ENCODE results near the gene ADGB.
"Not testable (repeated sequence)": the region's sequence is repeated elsewhere in the genome, so short reads cannot be mapped to it uniquely, and the experiment has no call there.

The ADGB gene

GRCh38 chr6:146819596-146820320 is 221.0 kb downstream of the ADGB start:
- DNase-seq (ENCODE audit: low spot score), result no peak

DNA sequence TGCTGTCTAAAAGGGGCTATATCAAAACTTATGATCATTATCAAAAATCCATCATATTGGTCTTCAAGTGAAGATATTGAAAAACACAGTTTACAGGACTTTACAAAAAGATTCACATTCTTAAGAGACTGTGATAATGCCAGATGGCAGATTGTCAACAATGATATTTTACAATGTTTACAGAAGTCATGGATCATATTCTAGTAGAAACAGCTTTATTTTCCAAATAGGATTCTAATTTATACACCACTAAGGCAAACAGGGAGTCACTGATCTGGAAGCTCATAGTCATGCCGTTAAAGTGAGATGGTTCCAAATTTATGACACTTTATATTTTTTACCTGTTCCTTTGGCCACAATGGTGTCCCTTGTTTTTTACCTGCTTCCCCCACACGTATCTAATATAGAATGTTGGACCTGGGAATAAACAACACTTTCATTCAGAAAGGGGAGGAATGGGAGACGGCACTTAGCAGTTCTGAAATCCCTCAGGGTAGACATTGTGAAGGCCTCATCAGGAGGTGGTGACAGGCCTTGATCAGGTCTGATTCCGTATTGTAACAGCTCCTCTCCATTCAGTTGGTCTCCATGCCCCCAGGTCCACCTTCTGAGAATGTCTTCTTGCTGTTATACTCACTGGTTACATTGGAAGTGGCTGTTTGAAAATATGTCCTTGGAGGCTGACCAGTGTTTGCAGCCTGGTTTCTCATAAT is 228.6 kb downstream of the ADGB start:
- DNase-seq (ENCODE audit: low spot score), result no peak

DNA sequence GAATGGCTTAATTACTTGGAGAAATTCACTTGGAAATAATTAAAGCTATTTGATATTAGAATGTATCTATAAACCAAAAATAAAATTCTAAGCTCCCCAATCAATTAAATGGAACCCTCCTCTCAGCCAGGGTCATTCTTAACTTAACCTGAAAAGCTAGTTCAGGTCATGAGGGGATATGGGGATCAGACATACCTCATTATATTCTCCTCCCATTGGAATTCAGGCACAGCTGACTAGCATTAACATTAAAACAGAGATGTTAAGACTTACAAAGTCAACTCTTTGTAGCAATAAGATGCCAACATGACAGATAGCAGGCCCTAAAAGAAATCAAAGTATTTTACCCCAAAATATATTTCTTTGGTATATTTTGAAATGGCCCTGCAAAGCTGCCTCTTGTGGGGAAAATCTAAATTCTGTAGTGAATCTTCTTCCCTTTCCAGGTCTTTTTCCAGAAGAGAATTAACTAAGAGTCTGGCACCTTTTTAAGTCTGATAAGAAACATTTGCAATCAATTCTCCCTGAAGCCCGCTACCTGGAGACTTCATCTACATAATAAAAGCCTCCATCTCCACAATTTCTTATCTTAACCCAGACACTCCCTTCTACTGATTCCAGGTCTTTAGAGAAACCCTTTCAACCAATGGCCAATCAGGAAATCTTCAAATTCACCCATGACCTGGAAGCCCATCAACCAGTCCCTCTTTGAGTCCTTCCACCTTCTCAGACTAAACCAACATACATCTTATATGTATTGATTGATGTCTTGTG is 231.2 kb downstream of the ADGB start:
- DNase-seq (ENCODE audit: low spot score), result no peak

- DNase-seq (ENCODE audit: low spot score), result no peak
Observed at GRCh38 chr6:146833157-146833556, 234.4 kb downstream of the ADGB start.

DNA sequence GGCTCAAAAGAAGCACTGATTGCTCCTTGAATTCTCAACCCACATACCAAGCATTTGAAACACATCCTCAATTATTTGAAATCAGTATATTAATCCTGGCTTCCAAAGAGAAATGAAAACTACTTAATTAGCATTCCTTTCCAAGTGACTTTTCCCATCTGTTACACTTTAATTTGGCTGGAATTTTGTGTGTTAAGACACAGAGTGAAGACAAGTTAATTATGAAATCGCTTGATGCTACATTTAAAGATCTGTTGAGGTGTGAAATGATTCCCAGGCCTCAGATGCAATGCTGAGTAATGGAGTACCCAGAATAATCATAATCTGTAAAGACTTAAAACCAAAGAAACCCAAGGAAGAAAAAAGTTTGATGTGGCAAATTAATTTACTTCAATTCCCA is 241.4 kb downstream of the ADGB start:
- DNase-seq (ENCODE audit: low spot score), result no peak

GRCh38 chr6:146840641-146841040 is 241.9 kb downstream of the ADGB start:
- no peak for DNase-seq (ENCODE audit: low spot score)

DNA sequence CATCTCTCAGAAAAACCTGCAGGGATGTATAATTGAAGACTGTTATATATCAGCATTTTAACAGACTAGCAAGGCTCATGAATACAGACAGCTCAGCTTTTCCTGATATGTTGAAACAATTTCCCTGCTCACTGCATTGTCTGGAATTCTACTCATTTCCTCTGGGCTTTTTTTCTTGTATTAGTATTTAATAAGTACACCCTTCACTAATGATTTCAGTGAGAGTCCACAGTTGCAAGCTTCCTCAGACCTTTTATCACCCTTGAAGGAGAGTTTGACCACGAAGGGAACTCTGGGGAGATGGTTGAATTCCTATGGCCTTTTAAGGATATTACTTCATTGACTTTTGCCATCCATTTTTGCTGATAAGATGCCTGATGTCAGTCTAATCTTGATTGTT is 248.7 kb downstream of the ADGB start:
- no peak for DNase-seq (ENCODE audit: low spot score)

DNA sequence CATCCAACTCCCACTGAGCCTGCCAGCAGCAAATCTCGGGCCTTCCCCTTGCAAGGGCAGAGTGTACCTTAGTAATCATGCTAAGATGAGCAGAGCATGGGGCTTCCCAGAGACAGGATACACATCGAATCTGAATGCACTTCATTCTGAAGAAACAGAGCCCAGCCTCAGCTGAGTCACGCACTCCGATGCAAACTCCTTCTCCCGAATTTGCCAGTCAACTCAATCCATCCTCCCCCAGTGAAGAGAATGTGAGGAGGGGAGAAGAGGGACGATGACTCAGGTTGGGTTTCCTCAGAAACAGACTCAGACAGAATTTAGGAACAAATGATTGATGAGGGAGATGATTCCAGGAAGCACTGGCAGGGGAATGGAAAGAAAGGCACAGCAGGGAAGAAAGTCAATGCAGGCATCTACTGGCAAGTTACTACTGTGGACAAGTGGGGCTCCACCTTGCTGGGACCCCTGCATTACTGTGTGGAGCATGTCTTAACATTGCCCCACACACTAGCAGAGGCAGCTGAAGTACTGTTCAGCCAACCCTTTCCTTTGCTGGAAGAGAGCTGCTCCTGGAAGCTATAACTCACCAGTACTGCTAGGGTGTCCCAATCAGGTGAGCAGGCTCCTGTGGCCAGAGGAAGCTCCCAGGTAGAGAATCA is 251.6 kb downstream of the ADGB start:
- DNase-seq (ENCODE audit: low spot score), result no peak

DNA sequence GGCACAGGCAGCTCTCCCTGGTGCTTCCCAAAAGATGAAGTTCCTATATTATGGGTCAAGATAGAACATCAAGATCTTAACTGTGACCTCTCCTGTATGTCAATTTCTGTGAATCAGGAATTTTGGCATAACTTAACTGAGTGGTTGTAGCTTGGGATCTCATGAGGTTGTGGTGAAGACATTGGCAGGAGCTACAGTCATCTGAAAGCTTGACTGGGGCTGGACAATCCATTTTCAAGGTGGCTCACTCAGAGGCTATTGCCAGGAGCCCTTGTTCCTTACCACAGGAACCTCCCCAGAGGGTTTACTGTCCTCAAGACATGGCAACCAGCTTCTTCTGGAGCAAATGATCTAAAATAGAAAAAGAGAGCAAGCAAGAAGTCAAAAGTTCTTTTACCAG is 252.2 kb downstream of the ADGB start:
- no peak for DNase-seq (ENCODE audit: low spot score)

DNA sequence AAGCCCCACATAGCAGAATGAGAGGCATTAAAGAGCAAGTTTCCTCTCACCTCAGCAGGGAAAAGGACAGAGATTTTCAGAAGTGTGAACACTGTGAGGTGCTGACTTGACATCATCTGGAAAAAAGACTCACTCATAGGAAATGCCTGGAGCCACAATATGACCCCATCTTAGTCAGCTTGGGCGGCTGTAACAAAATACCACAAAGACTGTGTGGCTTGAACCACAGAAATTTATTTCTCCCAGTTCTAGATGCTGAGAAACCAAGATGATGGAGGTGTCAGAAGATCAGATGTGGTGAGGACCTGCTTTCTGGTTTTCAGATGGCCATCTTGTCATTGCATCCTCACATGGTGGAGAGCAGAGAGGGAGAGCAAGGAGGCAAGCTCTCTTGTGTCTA is 253.1 kb downstream of the ADGB start:
- DNase-seq (ENCODE audit: low spot score), result no peak

GRCh38 chr6:146854521-146855255 is 255.9 kb downstream of the ADGB start:
- not testable (repeated sequence) for DNase-seq (ENCODE audit: low spot score)

- DNase-seq (ENCODE audit: low spot score), result no peak
Observed at GRCh38 chr6:146855889-146856288, 257.1 kb downstream of the ADGB start.

GRCh38 chr6:146856296-146856695 is 257.5 kb downstream of the ADGB start:
- no peak for DNase-seq (ENCODE audit: low spot score)

DNA sequence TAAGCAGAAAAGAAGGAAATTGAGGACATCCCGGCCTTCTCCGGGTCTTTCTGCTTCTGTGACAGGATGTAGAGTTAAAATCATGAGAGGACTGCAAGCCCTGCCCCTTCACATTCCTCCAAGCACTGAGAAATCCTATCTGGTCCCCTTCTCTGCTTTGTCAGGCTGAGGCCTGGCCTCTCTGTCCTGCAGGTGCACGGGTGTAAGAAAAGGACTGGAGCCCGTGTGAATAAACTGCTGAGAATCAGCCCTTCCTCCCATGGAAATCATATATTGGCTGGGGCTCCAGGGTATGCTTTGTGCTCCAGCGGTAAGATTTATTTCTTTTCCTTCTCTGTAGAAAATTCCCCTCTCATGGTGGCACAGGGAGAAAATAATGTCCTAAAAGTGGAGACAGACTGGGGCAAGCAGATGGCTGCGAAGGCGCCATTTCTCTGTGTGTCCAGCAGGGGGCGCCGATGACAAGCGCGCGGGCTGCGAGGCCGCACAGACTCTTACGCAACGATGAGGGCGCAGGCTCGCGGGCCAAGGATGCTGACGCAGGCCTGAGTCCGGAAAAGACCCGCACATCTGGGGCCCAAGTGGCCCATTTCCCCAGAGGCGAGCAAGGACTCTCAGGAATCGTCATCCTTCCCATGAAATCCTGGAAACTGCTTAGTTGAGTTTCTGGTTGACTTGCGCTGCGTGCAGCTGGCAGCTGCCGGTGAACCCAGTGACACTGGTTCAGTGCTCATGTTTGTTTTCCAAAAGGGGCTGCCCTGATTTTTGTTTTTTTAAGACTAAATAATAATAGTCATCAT is 258.6 kb downstream of the ADGB start:
- DNase-seq (ENCODE audit: low spot score), result peak; percentile 71

GRCh38 chr6:146857980-146858347 is 259.2 kb downstream of the ADGB start:
- DNase-seq (ENCODE audit: low spot score), result no peak

GRCh38 chr6:146859206-146859605 is 260.4 kb downstream of the ADGB start:
- no peak for DNase-seq (ENCODE audit: low spot score)

GRCh38 chr6:146859795-146860495 is 261.2 kb downstream of the ADGB start:
- no peak for DNase-seq (ENCODE audit: low spot score)

DNA sequence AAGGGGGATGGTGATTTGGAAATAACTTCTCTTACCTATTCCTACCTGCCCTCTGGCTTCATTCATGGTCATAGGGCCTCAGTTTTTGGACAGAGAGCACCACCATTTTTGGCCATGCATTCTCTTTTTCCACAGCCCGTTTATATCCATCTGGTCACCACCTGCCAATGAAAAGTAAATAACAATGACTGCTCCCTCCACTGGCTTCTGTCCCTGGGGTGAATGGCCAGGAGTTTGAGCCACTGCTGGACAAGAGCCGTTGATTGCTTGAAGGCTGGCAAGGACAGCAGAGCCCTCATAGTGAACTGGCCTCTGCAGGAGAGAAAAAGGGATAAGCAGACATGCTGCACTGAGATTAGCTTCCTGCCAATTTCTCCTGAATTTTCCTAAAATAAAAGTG is 261.8 kb downstream of the ADGB start:
- no peak for DNase-seq (ENCODE audit: low spot score)

DNA sequence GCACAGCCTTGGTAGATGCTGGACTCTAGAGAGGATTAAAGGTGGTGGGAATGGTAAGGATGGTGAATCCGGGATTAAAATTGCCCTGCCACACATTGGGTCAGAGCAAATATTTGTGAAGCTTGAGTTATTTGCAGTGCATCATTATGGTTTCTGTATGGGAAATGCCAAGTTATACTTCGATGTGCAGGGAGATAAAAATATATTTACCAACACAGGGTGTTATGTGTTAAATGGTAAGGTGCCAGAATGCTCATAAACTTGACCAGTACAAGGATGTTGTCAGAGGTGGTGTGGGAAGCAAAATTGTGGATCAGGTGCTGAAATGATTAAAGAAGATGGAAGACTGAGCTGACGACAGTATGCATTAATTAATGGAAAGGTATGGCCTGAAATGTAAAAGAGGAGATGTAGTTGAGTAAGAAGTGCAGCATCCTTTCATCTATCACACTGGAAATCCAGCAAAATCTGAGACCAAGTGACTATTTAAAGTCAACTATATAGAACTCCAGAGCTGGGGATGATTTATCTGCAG is 262.3 kb downstream of the ADGB start:
- DNase-seq (ENCODE audit: low spot score), result no peak

DNA sequence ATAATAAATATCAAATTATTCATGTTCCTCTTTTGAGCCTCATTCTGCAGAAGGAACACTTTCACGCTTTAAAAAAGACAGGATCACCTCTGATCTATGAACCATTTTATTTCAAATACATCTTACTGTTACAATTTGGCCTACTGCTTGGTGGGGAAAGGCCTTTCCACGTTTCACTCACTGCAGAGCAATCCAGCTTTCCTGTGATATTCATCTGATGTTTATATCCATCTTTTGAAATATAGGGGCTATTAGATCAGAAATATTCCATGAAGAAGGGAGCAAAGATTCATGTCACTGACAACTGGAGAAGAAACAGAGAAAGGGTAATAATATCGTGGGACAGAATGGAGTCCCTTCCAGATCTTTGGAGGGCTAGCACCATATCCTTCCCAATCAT is 262.9 kb downstream of the ADGB start:
- no peak for DNase-seq (ENCODE audit: low spot score)
